ENCODE data around the gene ICA1.
A peak's percentile ranks its signal among the peaks of the same experiment; 100 is the strongest.

Gene ICA1

GRCh38 chr7:8197994-8198698 is 63.8 kb downstream of the ICA1 start:
- DNase-seq = no peak

GRCh38 chr7:8192897-8193296 is 69.1 kb downstream of the ICA1 start:
- no peak for DNase-seq

GRCh38 chr7:8190119-8190895 is 71.7 kb downstream of the ICA1 start:
- peak; percentile 67 to 72 for DNase-seq

- DNase-seq = no peak
These were observed 72.3 kb downstream of the ICA1 start for GRCh38 chr7:8189625-8190024.

- DNase-seq = peak; percentile 56 to 71
These were observed 75.9 kb downstream of the ICA1 start for GRCh38 chr7:8185926-8186683.

- DNase-seq = no peak
These were observed 77.7 kb downstream of the ICA1 start for GRCh38 chr7:8184221-8184620.

GRCh38 chr7:8179486-8179885 is 82.5 kb downstream of the ICA1 start:
- peak; percentile 48 to 53 for DNase-seq

- DNase-seq = peak; percentile 28 to 50
These were observed 83.6 kb downstream of the ICA1 start for GRCh38 chr7:8178353-8178752.

- peak; percentile 81 to 84 for DNase-seq
These were observed 84.6 kb downstream of the ICA1 start for GRCh38 chr7:8177109-8177933.

- DNase-seq = peak; percentile 70 to 90
These were observed 85.4 kb downstream of the ICA1 start for GRCh38 chr7:8176370-8177081.

- no peak for DNase-seq
These were observed 86.0 kb downstream of the ICA1 start for GRCh38 chr7:8175929-8176369.

GRCh38 chr7:8172372-8173354 is 89.3 kb downstream of the ICA1 start:
- DNase-seq = peak; percentile 15 to 23

GRCh38 chr7:8169171-8169570 is 92.8 kb downstream of the ICA1 start:
- peak in 1 of 2 donors; percentile 17 for DNase-seq

GRCh38 chr7:8168336-8168735 is 93.6 kb downstream of the ICA1 start:
- DNase-seq = no peak

GRCh38 chr7:8165150-8165549 is 96.8 kb downstream of the ICA1 start:
- DNase-seq = no peak

- DNase-seq = no peak
These were observed 99.8 kb downstream of the ICA1 start for GRCh38 chr7:8162181-8162580.

- peak; percentile 32 to 43 for DNase-seq
These were observed 100.6 kb downstream of the ICA1 start for GRCh38 chr7:8161364-8161828.

GRCh38 chr7:8160779-8161345 is 101.1 kb downstream of the ICA1 start:
- DNase-seq = no peak

- DNase-seq = no peak
These were observed 101.7 kb downstream of the ICA1 start for GRCh38 chr7:8160250-8160649.

- no peak for DNase-seq
These were observed 102.4 kb downstream of the ICA1 start for GRCh38 chr7:8159595-8159994.

Measured in inflammatory macrophage (primary cell).